Measurements from ENCODE around the gene SLC16A3. TPM values are rescaled to one million over a fixed set of nuclear protein-coding genes. Genes with fewer than 3 reads are reported as not detected.
A peak's percentile ranks its signal among the peaks of the same experiment; 100 is the strongest.

Gene SLC16A3
- polyA plus RNA-seq, 12 donors: 12.7 to 51.9 (median 28.9) TPM; not detected in 1

GRCh38 chr17:82234211-82235055 is 5.6 kb downstream of the SLC16A3 start:
- DNase-seq: no peak

GRCh38 chr17:82235056-82235774 is 6.4 kb downstream of the SLC16A3 start:
- DNase-seq: no peak

- DNase-seq: no peak
These were observed 6.9 kb downstream of the SLC16A3 start for GRCh38 chr17:82235775-82236141.

GRCh38 chr17:82236142-82236971 is 7.5 kb downstream of the SLC16A3 start:
- DNase-seq: no peak

- DNase-seq: no peak
These were observed 8.4 kb downstream of the SLC16A3 start for GRCh38 chr17:82237083-82237745.

- DNase-seq: no peak
These were observed 9.1 kb downstream of the SLC16A3 start for GRCh38 chr17:82237746-82238471.

- no peak for DNase-seq
These were observed 9.8 kb downstream of the SLC16A3 start for GRCh38 chr17:82238472-82239201.

- no peak for DNase-seq
These were observed 10.6 kb downstream of the SLC16A3 start for GRCh38 chr17:82239401-82239925.

- no peak for DNase-seq
These were observed 11.2 kb downstream of the SLC16A3 start for GRCh38 chr17:82239926-82240505.

GRCh38 chr17:82240506-82241182 is 11.8 kb downstream of the SLC16A3 start:
- no peak for DNase-seq

- DNase-seq: no peak
These were observed 12.5 kb downstream of the SLC16A3 start for GRCh38 chr17:82241183-82241925.

- no peak for DNase-seq
These were observed 13.3 kb downstream of the SLC16A3 start for GRCh38 chr17:82241926-82242697.

- no peak for DNase-seq
These were observed 13.8 kb downstream of the SLC16A3 start for GRCh38 chr17:82242698-82242976.

- DNase-seq: peak; percentile 63
These were observed 14.3 kb downstream of the SLC16A3 start for GRCh38 chr17:82242977-82243647.

- DNase-seq: no peak
These were observed 15.0 kb downstream of the SLC16A3 start for GRCh38 chr17:82243648-82244412.

- no peak for DNase-seq
These were observed 15.7 kb downstream of the SLC16A3 start for GRCh38 chr17:82244413-82245133.
